ENCODE measurements around the gene GTF3C5. TPM values are rescaled to one million over a fixed set of nuclear protein-coding genes. Genes with fewer than 3 reads are reported as not detected.

Gene GTF3C5
- polyA plus RNA-seq, 1 of the 3 experiments (the other 2 are of a cell fraction) = 57.3 TPM

DNA sequence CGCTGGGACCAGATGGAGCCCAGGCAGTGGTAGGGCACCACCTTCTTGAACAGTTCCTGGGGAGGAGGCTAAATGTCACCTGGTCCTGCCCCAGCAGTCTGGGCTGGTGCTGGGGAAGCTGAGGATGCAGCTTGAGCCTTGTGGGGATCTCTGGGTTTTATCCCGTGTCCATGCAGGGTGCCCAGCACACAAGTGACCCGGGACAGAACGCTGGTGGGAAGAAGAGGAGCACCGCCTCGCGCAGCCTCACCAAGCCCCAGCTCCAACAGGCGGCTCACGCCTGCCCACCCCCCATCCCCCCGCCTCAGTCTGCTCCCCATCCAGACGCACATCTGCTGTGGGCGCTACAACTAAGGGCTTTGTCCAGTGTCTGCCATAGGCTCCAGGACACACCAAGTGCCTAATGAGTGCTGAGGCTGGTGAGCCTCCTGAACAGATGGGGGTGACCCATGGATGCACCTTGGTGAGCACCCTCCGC lies 76.5 kb downstream of the GTF3C5 start:
- peaks cover 18 to 62% of the 10 kb centered on the region in 2 experiments for H3K36me3 ChIP-seq (replicated peaks in 1 of 2; ENCODE audit: control insufficient read depth in 1 of 2, insufficient read depth in 2 of 2, low read length in 1 of 2)
- peaks cover 15% of the 10 kb centered on the region for H4K20me1 ChIP-seq (ENCODE audit: insufficient read depth)
- POLR2A ChIA-PET = interaction anchor here (2.0 kb wide), 1 partner anchor 12 kb away, joined by 9 read pairs; no protein-coding TSS in a partner anchor
- no peaks in the 10 kb centered on the region for H3F3A ChIP-seq (replicated peaks; ENCODE audit: insufficient read depth)
- peaks cover 4% of the 10 kb centered on the region; the same call in 1 of the 2 replicates for H3K79me2 ChIP-seq (ENCODE audit: insufficient read depth)
- no peak overlapping the region; a peak in 1 of 4 replicates for H3K27ac ChIP-seq (ENCODE audit: low read depth in 2 of 2, low read length in 1 of 2)
- H3K4me2 ChIP-seq = no peak overlapping the region
- WGBS (ENCODE audit: low lambda C conversion rate) = 100% methylated on average over 1 of the region's 13 CpGs
- no peak overlapping the region for H3K9ac ChIP-seq
- peaks cover 0 to 11% of the 10 kb centered on the region in 2 experiments; a peak in 1 of 4 replicates for H3K4me1 ChIP-seq (ENCODE audit: control insufficient read depth in 1 of 2, insufficient read depth in 2 of 2, low read depth in 1 of 2, low read length in 1 of 2)
- TF ChIP-seq REST (IDR thresholded peaks at IDR 0.05; ENCODE audit: low read depth, low read length) = no peak
- TF ChIP-seq NFIC (IDR thresholded peaks at IDR 0.05; ENCODE audit: borderline replicate concordance) = no peak
- TF ChIP-seq TEAD4 (IDR thresholded peaks at IDR 0.05; ENCODE audit: borderline replicate concordance, insufficient read depth) = no peak
- TF ChIP-seq USF1 (IDR thresholded peaks at IDR 0.05; ENCODE audit: borderline replicate concordance, low read depth) = no peak
- TF ChIP-seq RXRA (IDR thresholded peaks at IDR 0.05; ENCODE audit: borderline replicate concordance, low read depth) = no peak
- no peak for TF ChIP-seq GABPA (IDR thresholded peaks at IDR 0.05; ENCODE audit: low read depth)
- TF ChIP-seq SIN3A (IDR thresholded peaks at IDR 0.05; ENCODE audit: borderline replicate concordance, low read depth, low read length) = no peak
- TF ChIP-seq YY1 (IDR thresholded peaks at IDR 0.05; ENCODE audit: low read depth) = no peak
- H3K9me3 ChIP-seq = no peaks in the 10 kb centered on the region
- no peaks in the 10 kb centered on the region for H3K27me3 ChIP-seq (ENCODE audit: insufficient read depth)
- H3K9me2 ChIP-seq = no peaks in the 10 kb centered on the region
- DNase-seq = no peak
- no peak overlapping the region for H3K4me3 ChIP-seq (ENCODE audit: low read depth in 2 of 2, low read length in 1 of 2)
- H2AFZ ChIP-seq (ENCODE audit: low read depth) = no peak overlapping the region
- CTCF ChIA-PET = interaction anchor here (0.8 to 30.3 kb wide), 4 partner anchors 11 to 84 kb away, joined by 3 to 810 read pairs (median 4); no protein-coding TSS in a partner anchor

Small RNA genes lying within 50 kb of the gene (small RNA-seq; reads per million reads assigned to genes)
- 0.17 to 10.3 (median 2.8) reads per million in 7 experiments for gene MIR6877

Other genes with a start within 250 kb of the GTF3C5 start
- gene AK8, start 152.7 kb upstream of the GTF3C5 start, polyA plus RNA-seq (2012; rRNA removed) = 0.77 and 0.84 TPM in 2 replicates
- 6.7 and 9.8 TPM in 2 replicates for gene SPACA9, start 152.1 kb upstream of the GTF3C5 start, polyA plus RNA-seq (2012; rRNA removed)
- gene TSC1, start 86.4 kb upstream of the GTF3C5 start, polyA plus RNA-seq (2012; rRNA removed) = 18.3 and 27.6 TPM in 2 replicates
- gene GFI1B, start 52.3 kb upstream of the GTF3C5 start, polyA plus RNA-seq (2012; rRNA removed) = 0.03 TPM in 1 of 2 replicates, not detected in the other
- gene CEL, start 31.0 kb downstream of the GTF3C5 start, polyA plus RNA-seq (2012; rRNA removed) = 0.75 and 0.87 TPM in 2 replicates
- gene RALGDS, start 90.2 kb downstream of the GTF3C5 start, polyA plus RNA-seq (2012; rRNA removed) = 64.1 and 64.7 TPM in 2 replicates
- gene GBGT1, start 132.9 kb downstream of the GTF3C5 start, polyA plus RNA-seq (2012; rRNA removed) = 0.45 and 0.51 TPM in 2 replicates
- not detected in 2 replicates for gene OBP2B, start 178.3 kb downstream of the GTF3C5 start, polyA plus RNA-seq (2012; rRNA removed)
- gene ABO, start 244.2 kb downstream of the GTF3C5 start, polyA plus RNA-seq (2012; rRNA removed) = not detected in 2 replicates

Data from SK-N-SH (cell line).